IPS DF 6.9 (cell line): ENCODE measurements around the gene PELO.

ENCODE experiments used
- DNase-seq: peaks from one replicate; pipeline ENCODE4 v3.0.0-alpha.2; 2013; ENCODE audit warnings: low read depth, low spot score
- H3K27ac ChIP-seq: one replicate; pipeline ENCODE4 v1.5.1; 2013; ENCODE audit warnings: low read length, control low read depth
- H3K27me3 ChIP-seq: 2 replicates; pipeline ENCODE4 v1.6.1; 2013; ENCODE audit warnings: mild to moderate bottlenecking, low read length; ENCODE audit not compliant: control insufficient read depth, insufficient read depth
- H3K36me3 ChIP-seq: 2 replicates; pipeline ENCODE4 v1.6.1; 2013; ENCODE audit warnings: low read length; ENCODE audit not compliant: control insufficient read depth, insufficient read depth
- H3K4me1 ChIP-seq: 2 replicates; pipeline ENCODE4 v1.6.1; 2013; ENCODE audit warnings: low read length; ENCODE audit not compliant: control insufficient read depth, insufficient read depth
- H3K4me3 ChIP-seq: 2 replicates; pipeline ENCODE4 v1.5.1; 2013; ENCODE audit warnings: mild to moderate bottlenecking, low read length
- H3K9me3 ChIP-seq: 2 replicates; pipeline ENCODE4 v1.6.1; 2013; ENCODE audit warnings: low read length, inconsistent platforms; ENCODE audit not compliant: control insufficient read depth, insufficient read depth
- WGBS: extraction: QIAGEN DNeasy Blood & Tissue Kit; methylation state at CpG from one replicate; pipeline ENCODE4 v1.1.7; 2013; ENCODE audit warnings: mixed read lengths, missing lambda C conversion rate; ENCODE audit not compliant: insufficient read length, insufficient coverage; 5-methylcytosine and 5-hydroxymethylcytosine counted together

PELO gene

GRCh38 chr5:52824827-52825226, 37.1 kb downstream of the PELO start:
- no peak overlapping the region for H3K27ac ChIP-seq
- H3K36me3 ChIP-seq, result no peaks in the 10 kb centered on the region
- H3K4me3 ChIP-seq, result no peak overlapping the region
- no peak for DNase-seq
- H3K9me3 ChIP-seq, result no peaks in the 10 kb centered on the region
- WGBS, result no CpG with 5 or more reads among the region's 1 CpG
- H3K27me3 ChIP-seq, result no peaks in the 10 kb centered on the region
- H3K4me1 ChIP-seq, result no peaks in the 10 kb centered on the region

- Histone ChIP-seq H3K9me3 (no peaks in the 10 kb centered on the region), H3K27me3 (no peaks in the 10 kb centered on the region), H3K27ac (no peak overlapping the region), H3K4me3 (no peak overlapping the region), H3K4me1 (no peaks in the 10 kb centered on the region), H3K36me3 (no peaks in the 10 kb centered on the region)
- no peak for DNase-seq
- no CpG with 5 or more reads among the region's 2 CpGs for WGBS
These were observed 38.1 kb downstream of the PELO start for GRCh38 chr5:52825826-52826225.

- no CpG with 5 or more reads among the region's 1 CpG for WGBS
- Histone ChIP-seq H3K4me1 (no peaks in the 10 kb centered on the region), H3K9me3 (no peaks in the 10 kb centered on the region), H3K36me3 (no peaks in the 10 kb centered on the region), H3K4me3 (no peak overlapping the region), H3K27me3 (no peaks in the 10 kb centered on the region), H3K27ac (no peak overlapping the region)
- no peak for DNase-seq
These were observed 40.1 kb downstream of the PELO start for GRCh38 chr5:52827815-52828214.

GRCh38 chr5:52829664-52830063, 41.9 kb downstream of the PELO start:
- DNase-seq, result no peak
- Histone ChIP-seq H3K36me3 (no peaks in the 10 kb centered on the region), H3K4me1 (no peaks in the 10 kb centered on the region), H3K27ac (no peak overlapping the region), H3K9me3 (no peaks in the 10 kb centered on the region), H3K4me3 (no peak overlapping the region), H3K27me3 (no peaks in the 10 kb centered on the region)

- H3K27ac ChIP-seq, result no peak overlapping the region
- no CpG with 5 or more reads among the region's 2 CpGs for WGBS
- no peaks in the 10 kb centered on the region for H3K36me3 ChIP-seq
- H3K4me3 ChIP-seq, result no peak overlapping the region
- no peaks in the 10 kb centered on the region for H3K27me3 ChIP-seq
- no peaks in the 10 kb centered on the region for H3K9me3 ChIP-seq
- H3K4me1 ChIP-seq, result no peaks in the 10 kb centered on the region
- no peak for DNase-seq
These were observed 42.9 kb downstream of the PELO start for GRCh38 chr5:52830650-52831049.

- H3K27ac ChIP-seq, result no peak overlapping the region
- no CpG with 5 or more reads among the region's 2 CpGs for WGBS
- no peaks in the 10 kb centered on the region for H3K36me3 ChIP-seq
- DNase-seq, result no peak
- no peak overlapping the region for H3K4me3 ChIP-seq
- H3K27me3 ChIP-seq, result no peaks in the 10 kb centered on the region
- H3K9me3 ChIP-seq, result no peaks in the 10 kb centered on the region
- no peaks in the 10 kb centered on the region for H3K4me1 ChIP-seq
These were observed 44.2 kb downstream of the PELO start for GRCh38 chr5:52831786-52832511.

- H3K27me3 ChIP-seq, result no peaks in the 10 kb centered on the region
- H3K27ac ChIP-seq, result no peak overlapping the region
- no peaks in the 10 kb centered on the region for H3K9me3 ChIP-seq
- no peak overlapping the region for H3K4me3 ChIP-seq
- WGBS, result no CpG with 5 or more reads among the region's 2 CpGs
- H3K36me3 ChIP-seq, result no peaks in the 10 kb centered on the region
- DNase-seq, result no peak
- H3K4me1 ChIP-seq, result no peaks in the 10 kb centered on the region
These were observed 46.6 kb downstream of the PELO start for GRCh38 chr5:52834320-52834719.

GRCh38 chr5:52837068-52837467, 49.4 kb downstream of the PELO start:
- no peak for DNase-seq
- Histone ChIP-seq H3K9me3 (no peaks in the 10 kb centered on the region), H3K27ac (no peak overlapping the region), H3K36me3 (no peaks in the 10 kb centered on the region), H3K4me1 (no peaks in the 10 kb centered on the region), H3K27me3 (no peaks in the 10 kb centered on the region), H3K4me3 (no peak overlapping the region)
- no CpG with 5 or more reads among the region's 7 CpGs for WGBS
